Transverse colon (tissue), 4 donors: ENCODE data around the gene OTP. TPM values are rescaled to one million over a fixed set of nuclear protein-coding genes. Genes with fewer than 3 reads are reported as not detected.

Experiments used
- DNase-seq: peaks from one replicate; pipeline ENCODE4 v3.0.0-alpha.2; 2019
- H3K27ac ChIP-seq, 4 donors: fragments of 200-600 bp; sonication (generic); 2 replicates each; pipeline ENCODE4 v1.5.1; 2016 to 2018; ENCODE audit warnings: inconsistent platforms in 4 of 4
- H3K27me3 ChIP-seq: fragments of 200-600 bp; sonication (generic); 2 replicates; pipeline ENCODE4 v1.5.1; 2017; ENCODE audit warnings: inconsistent platforms
- H3K36me3 ChIP-seq, 4 donors: fragments of 200-600 bp; sonication (generic); 2 replicates each; pipeline ENCODE4 v1.5.1; 2017 to 2019; ENCODE audit warnings: inconsistent platforms in 4 of 4
- H3K4me1 ChIP-seq, 4 donors: fragments of 200-600 bp; sonication (generic); 2 replicates each; pipeline ENCODE4 v1.5.1; 2017 to 2020; ENCODE audit warnings: inconsistent platforms in 4 of 4
- H3K4me3 ChIP-seq, 4 donors: fragments of 200-600 bp; sonication (generic); 1 replicate in 1 of 4; 2 replicates in 3 of 4; pipeline versions ENCODE4 v1.5.1 to v1.6.1; 2017 to 2019; ENCODE audit warnings: inconsistent platforms in 4 of 4
- H3K9me3 ChIP-seq, 2 donors: fragments of 200-600 bp; sonication (generic); 2 replicates each; pipeline ENCODE4 v1.5.1; 2017 to 2019; ENCODE audit warnings: inconsistent platforms in 2 of 2
- EP300 ChIP-seq: sonication (generic); formaldehyde crosslinking; IDR thresholded peaks from one replicate; pipeline ENCODE4 v1.6.1; 2017; ENCODE audit warnings: antibody characterized with exemption, low read depth
- POLR2A ChIP-seq: fragments of 450-650 bp; IDR thresholded peaks from one replicate; pipeline ENCODE4 v1.6.1; 2016; ENCODE audit warnings: antibody characterized with exemption, mild to moderate bottlenecking, moderate library complexity
- POLR2AphosphoS5 ChIP-seq, 3 donors: sonication (generic); formaldehyde crosslinking; IDR thresholded peaks; one replicate each; pipeline ENCODE4 v1.6.1; 2016; ENCODE audit warnings: antibody characterized with exemption in 3 of 3
- WGBS, 2 donors: methylation state at CpG; one replicate each; pipeline ENCODE4 v1.1.5; 2018; ENCODE audit warnings: low coverage in 1 of 2; 5-methylcytosine and 5-hydroxymethylcytosine counted together
- in situ Hi-C, 4 donors: fragments of 200-750 bp; cut with MboI; loops; one replicate each; pipeline versions ENCODE4 v1.15.0 to v1.15.1; 2017; ENCODE audit warnings: low sequenced_read_pairs in 3 of 4, low pct_ligation_motif_present in 1 of 4, low pct_unique_long_range_greater_than_20kb in 1 of 4
- intact Hi-C: fragments of 100-400 bp; cut with DNase I; formaldehyde crosslinking; loops from one replicate; pipeline ENCODE4 v1.15.1; 2023; ENCODE audit warnings: low total_unique reads
- total RNA-seq, 4 donors: library from RNA; depleted of rRNA; stranded (reverse); fragments of >200 nt; gene quantifications; one replicate each; pipeline ENCODE4 v1.1.0, GENCODE V29; 2016
- TF ChIP-seq, protein P1 (sequence below), 5 experiments: fragments of 200-600 bp in 3 of 5; fragments of 450-650 bp in 2 of 5; sonication (generic) in 3 of 5; IDR thresholded peaks; 1 replicate in 2 of 5; 2 replicates in 3 of 5; pipeline ENCODE4 v1.5.1; 2016 to 2017; ENCODE audit warnings: antibody characterized with exemption in 5 of 5, inconsistent platforms in 3 of 5, mild to moderate bottlenecking in 2 of 5, moderate library complexity in 1 of 5

The OTP gene
- total RNA-seq, 4 donors from 2014 or later = not detected

- in situ Hi-C loops (no loop called here), intact Hi-C loops (no loop called here)
- Histone ChIP-seq H3K27ac (no peak overlapping the region), H3K9me3 (no peaks in the 10 kb centered on the region), H3K4me3 (no peak overlapping the region), H3K36me3 (no peaks in the 10 kb centered on the region), H3K4me1 (peaks cover 0 to 2% (median 0%) of the 10 kb centered on the region in 4 donors), H3K27me3 (peaks cover 76% of the 10 kb centered on the region)
- TF ChIP-seq POLR2AphosphoS5 (IDR thresholded peaks at IDR 0.05) (no peak), EP300 (no peak), POLR2A (no peak)
- TF ChIP-seq, protein P1, sequence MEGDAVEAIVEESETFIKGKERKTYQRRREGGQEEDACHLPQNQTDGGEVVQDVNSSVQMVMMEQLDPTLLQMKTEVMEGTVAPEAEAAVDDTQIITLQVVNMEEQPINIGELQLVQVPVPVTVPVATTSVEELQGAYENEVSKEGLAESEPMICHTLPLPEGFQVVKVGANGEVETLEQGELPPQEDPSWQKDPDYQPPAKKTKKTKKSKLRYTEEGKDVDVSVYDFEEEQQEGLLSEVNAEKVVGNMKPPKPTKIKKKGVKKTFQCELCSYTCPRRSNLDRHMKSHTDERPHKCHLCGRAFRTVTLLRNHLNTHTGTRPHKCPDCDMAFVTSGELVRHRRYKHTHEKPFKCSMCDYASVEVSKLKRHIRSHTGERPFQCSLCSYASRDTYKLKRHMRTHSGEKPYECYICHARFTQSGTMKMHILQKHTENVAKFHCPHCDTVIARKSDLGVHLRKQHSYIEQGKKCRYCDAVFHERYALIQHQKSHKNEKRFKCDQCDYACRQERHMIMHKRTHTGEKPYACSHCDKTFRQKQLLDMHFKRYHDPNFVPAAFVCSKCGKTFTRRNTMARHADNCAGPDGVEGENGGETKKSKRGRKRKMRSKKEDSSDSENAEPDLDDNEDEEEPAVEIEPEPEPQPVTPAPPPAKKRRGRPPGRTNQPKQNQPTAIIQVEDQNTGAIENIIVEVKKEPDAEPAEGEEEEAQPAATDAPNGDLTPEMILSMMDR (IDR thresholded peaks at IDR 0.05) = no peak
- 15% methylated on average over 1 of the region's 1 CpG; no CpG with 5 or more reads in 1 of the 2 donors for WGBS, 2 donors
- no peak for DNase-seq
These were observed 12.2 kb upstream of the OTP start for GRCh38 chr5:77650686-77651085.

GRCh38 chr5:77649776-77650175, 11.3 kb upstream of the OTP start:
- Histone ChIP-seq H3K27ac (no peak overlapping the region), H3K27me3 (peaks cover 78% of the 10 kb centered on the region), H3K36me3 (no peaks in the 10 kb centered on the region), H3K4me1 (peaks cover 0 to 8% (median 4%) of the 10 kb centered on the region in 4 donors), H3K4me3 (no peak overlapping the region), H3K9me3 (no peaks in the 10 kb centered on the region)
- WGBS, 2 donors = 77 to 89% methylated on average over 2 of the region's 2 CpGs
- no peak for DNase-seq
- in situ Hi-C loops (loop anchor here in 1 of 4 donors (25.0 kb wide), 1 partner anchor 363 kb away; no protein-coding TSS in a partner anchor), intact Hi-C loops (no loop called here)
- TF ChIP-seq POLR2A (no peak), EP300 (no peak), POLR2AphosphoS5 (IDR thresholded peaks at IDR 0.05) (no peak)
- TF ChIP-seq, protein P1 (IDR thresholded peaks at IDR 0.05) = no peak

- in situ Hi-C loops (loop anchor here in 1 of 4 donors (25.0 kb wide), 1 partner anchor 366 kb away; no protein-coding TSS in a partner anchor), intact Hi-C loops (no loop called here)
- peaks cover 94% of the 10 kb centered on the region for H3K27me3 ChIP-seq
- H3K4me1 ChIP-seq = peaks cover 4 to 18% (median 10%) of the 10 kb centered on the region in 4 donors
- TF ChIP-seq, protein P1 (IDR thresholded peaks at IDR 0.05) = no peak
- no peak for TF ChIP-seq POLR2A
- TF ChIP-seq POLR2AphosphoS5 (IDR thresholded peaks at IDR 0.05) = no peak
- no peak for TF ChIP-seq EP300
- H3K27ac ChIP-seq = no peak overlapping the region
- H3K9me3 ChIP-seq = no peaks in the 10 kb centered on the region
- DNase-seq = no peak
- WGBS, 2 donors = 58 to 69% methylated on average over 7 to 11 of the region's 11 CpGs
- no peaks in the 10 kb centered on the region for H3K36me3 ChIP-seq
- peak overlapping the region in 1 of 4 donors; percentile 40 for H3K4me3 ChIP-seq
These were observed 7.6 kb upstream of the OTP start for GRCh38 chr5:77645995-77646639.

DNA sequence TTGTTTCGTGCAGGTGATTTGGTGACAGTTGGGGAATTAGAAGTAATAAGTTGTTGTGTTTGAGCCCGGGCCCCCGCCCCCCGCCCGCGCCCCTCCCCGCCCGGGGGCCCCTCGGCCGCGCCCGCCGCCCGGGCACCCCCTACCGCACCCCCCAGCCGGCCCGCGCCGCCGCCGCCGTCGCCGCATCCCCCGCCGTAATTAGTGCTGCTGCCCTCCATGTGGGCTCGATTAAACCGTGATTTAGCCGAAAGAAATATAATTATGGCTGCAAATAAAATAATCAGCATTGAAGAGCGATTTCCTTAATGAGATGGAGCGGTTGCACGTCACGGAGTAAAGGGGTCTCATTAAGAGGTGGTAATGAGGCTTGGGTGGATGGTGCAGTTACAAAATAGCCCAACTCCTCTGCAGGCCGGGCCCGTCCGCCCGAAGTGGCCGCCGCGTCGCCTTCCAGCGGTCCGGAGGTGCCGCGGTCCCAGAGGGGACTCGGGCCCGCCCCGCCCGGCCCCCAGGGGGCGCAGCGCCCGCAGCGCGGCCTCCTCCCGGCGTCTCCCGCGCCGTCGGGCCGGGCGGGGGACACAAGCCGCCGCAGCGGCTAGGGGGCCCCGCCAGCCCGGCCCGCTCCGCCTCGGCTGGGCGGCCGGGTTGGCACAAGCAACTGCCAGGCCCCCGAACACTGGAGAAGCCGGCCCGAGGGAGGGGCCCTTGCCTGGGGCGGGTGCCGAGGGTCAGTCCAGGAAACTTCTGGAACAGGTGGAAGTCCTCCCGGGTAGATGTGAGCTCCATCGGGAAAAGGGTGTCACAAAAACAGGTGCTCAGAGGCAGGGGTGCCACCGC, 6.9 kb upstream of the OTP start:
- intact Hi-C loops (no loop called here), in situ Hi-C loops (loop anchor here in 1 of 4 donors (25.0 kb wide), 1 partner anchor 367 kb away; no protein-coding TSS in a partner anchor)
- peaks cover 4 to 24% (median 10%) of the 10 kb centered on the region in 4 donors for H3K4me1 ChIP-seq
- H3K27ac ChIP-seq = no peak overlapping the region
- no peaks in the 10 kb centered on the region for H3K36me3 ChIP-seq
- WGBS, 2 donors = 2% methylated on average over 7 to 58 of the region's 80 CpGs
- TF ChIP-seq, protein P1 (IDR thresholded peaks at IDR 0.05) = peak in 3 of 5 experiments; percentile 43 to 56 (median 49)
- no peak for TF ChIP-seq EP300
- peak; percentile 44 for DNase-seq
- H3K27me3 ChIP-seq = peaks cover 96% of the 10 kb centered on the region
- peak overlapping the region in 1 of 4 donors; percentile 40 for H3K4me3 ChIP-seq
- no peaks in the 10 kb centered on the region for H3K9me3 ChIP-seq
